ENCODE data around the gene TEX48.

Gene TEX48

DNA sequence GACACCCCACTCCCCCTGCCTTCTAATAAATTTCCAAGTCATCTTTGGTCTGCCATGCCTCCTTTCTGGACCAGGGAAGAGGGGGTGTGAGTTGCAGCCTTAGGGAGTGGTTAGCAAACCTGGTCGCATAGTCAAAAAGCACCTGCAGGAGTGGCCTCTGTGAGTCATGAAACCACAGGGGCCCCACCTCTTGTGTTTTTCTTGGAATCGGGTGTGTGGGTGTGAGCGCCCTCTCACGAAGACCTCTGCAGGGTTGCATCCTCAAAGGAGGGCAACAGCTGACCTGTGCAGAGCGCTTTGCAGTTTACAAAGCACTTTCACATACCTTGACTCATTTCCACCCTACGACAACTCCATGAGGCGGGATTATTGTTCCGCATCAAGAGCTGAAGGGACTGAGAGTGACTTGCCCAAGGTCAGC, 36.8 kb upstream of the TEX48 start:
- no peak for ATAC-seq
- TF ChIP-seq RARB (CRISPR knock-in tag; IDR thresholded peaks at IDR 0.05) (no peak), ISL1 (CRISPR knock-in tag; IDR thresholded peaks at IDR 0.05) (no peak), OSR1 (CRISPR knock-in tag; IDR thresholded peaks at IDR 0.05) (no peak), TOX (CRISPR knock-in tag; IDR thresholded peaks at IDR 0.05; ENCODE audit: borderline replicate concordance) (no peak)
- TF ChIP-seq, protein P1, sequence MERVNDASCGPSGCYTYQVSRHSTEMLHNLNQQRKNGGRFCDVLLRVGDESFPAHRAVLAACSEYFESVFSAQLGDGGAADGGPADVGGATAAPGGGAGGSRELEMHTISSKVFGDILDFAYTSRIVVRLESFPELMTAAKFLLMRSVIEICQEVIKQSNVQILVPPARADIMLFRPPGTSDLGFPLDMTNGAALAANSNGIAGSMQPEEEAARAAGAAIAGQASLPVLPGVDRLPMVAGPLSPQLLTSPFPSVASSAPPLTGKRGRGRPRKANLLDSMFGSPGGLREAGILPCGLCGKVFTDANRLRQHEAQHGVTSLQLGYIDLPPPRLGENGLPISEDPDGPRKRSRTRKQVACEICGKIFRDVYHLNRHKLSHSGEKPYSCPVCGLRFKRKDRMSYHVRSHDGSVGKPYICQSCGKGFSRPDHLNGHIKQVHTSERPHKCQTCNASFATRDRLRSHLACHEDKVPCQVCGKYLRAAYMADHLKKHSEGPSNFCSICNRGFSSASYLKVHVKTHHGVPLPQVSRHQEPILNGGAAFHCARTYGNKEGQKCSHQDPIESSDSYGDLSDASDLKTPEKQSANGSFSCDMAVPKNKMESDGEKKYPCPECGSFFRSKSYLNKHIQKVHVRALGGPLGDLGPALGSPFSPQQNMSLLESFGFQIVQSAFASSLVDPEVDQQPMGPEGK (CRISPR knock-in tag; IDR thresholded peaks at IDR 0.05; ENCODE audit: borderline replicate concordance), result no peak

DNA sequence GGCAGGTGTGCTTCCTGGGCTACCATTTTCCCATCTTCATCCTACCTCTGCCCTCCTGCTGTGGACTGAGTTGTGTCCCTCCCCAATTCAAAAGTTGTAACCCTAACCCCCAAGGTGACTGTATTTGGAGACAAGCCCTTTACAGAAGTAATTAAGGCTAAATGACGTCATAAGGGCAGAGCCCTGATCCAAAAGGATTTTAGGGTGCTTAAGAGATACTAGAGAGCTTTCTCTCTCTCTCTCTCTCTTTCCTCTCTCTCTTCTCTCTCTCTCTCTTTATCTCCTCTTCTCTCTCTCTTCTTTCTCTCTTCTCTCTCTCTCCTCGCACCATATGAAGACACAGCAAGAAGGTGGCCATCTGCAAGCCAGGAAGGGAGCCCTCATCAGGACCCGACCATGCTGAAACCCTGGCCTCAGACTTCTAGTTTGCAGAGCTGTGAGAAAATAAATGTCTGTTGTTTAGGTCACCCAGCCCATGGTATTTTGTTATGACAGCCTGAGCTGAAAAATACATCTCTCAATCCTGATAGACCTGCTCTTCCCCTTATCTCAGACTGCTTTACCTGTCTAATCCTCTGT, 36.0 kb upstream of the TEX48 start:
- TF ChIP-seq ZC3H10 (CRISPR knock-in tag; IDR thresholded peaks at IDR 0.05) (no peak), CSDC2 (CRISPR knock-in tag; IDR thresholded peaks at IDR 0.05) (no peak), ESRRG (CRISPR knock-in tag; IDR thresholded peaks at IDR 0.05) (no peak), GLIS3 (CRISPR knock-in tag; IDR thresholded peaks at IDR 0.05) (no peak), RARB (CRISPR knock-in tag; IDR thresholded peaks at IDR 0.05) (no peak), TOX (CRISPR knock-in tag; IDR thresholded peaks at IDR 0.05; ENCODE audit: borderline replicate concordance) (no peak), SNAI2 (CRISPR knock-in tag; IDR thresholded peaks at IDR 0.05) (no peak), ZFP30 (CRISPR knock-in tag; IDR thresholded peaks at IDR 0.05) (no peak), ZFP3 (CRISPR knock-in tag; IDR thresholded peaks at IDR 0.05) (no peak)
- TF ChIP-seq, protein P2, sequence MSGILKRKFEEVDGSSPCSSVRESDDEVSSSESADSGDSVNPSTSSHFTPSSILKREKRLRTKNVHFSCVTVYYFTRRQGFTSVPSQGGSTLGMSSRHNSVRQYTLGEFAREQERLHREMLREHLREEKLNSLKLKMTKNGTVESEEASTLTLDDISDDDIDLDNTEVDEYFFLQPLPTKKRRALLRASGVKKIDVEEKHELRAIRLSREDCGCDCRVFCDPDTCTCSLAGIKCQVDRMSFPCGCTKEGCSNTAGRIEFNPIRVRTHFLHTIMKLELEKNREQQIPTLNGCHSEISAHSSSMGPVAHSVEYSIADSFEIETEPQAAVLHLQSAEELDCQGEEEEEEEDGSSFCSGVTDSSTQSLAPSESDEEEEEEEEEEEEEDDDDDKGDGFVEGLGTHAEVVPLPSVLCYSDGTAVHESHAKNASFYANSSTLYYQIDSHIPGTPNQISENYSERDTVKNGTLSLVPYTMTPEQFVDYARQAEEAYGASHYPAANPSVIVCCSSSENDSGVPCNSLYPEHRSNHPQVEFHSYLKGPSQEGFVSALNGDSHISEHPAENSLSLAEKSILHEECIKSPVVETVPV (CRISPR knock-in tag; IDR thresholded peaks at IDR 0.05), result no peak
- TF ChIP-seq, protein P3, sequence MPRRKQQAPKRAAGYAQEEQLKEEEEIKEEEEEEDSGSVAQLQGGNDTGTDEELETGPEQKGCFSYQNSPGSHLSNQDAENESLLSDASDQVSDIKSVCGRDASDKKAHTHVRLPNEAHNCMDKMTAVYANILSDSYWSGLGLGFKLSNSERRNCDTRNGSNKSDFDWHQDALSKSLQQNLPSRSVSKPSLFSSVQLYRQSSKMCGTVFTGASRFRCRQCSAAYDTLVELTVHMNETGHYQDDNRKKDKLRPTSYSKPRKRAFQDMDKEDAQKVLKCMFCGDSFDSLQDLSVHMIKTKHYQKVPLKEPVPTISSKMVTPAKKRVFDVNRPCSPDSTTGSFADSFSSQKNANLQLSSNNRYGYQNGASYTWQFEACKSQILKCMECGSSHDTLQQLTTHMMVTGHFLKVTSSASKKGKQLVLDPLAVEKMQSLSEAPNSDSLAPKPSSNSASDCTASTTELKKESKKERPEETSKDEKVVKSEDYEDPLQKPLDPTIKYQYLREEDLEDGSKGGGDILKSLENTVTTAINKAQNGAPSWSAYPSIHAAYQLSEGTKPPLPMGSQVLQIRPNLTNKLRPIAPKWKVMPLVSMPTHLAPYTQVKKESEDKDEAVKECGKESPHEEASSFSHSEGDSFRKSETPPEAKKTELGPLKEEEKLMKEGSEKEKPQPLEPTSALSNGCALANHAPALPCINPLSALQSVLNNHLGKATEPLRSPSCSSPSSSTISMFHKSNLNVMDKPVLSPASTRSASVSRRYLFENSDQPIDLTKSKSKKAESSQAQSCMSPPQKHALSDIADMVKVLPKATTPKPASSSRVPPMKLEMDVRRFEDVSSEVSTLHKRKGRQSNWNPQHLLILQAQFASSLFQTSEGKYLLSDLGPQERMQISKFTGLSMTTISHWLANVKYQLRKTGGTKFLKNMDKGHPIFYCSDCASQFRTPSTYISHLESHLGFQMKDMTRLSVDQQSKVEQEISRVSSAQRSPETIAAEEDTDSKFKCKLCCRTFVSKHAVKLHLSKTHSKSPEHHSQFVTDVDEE (CRISPR knock-in tag; IDR thresholded peaks at IDR 0.05), result no peak
- TF ChIP-seq, protein P1 (CRISPR knock-in tag; IDR thresholded peaks at IDR 0.05; ENCODE audit: borderline replicate concordance), result no peak
- ATAC-seq, result no peak

DNA sequence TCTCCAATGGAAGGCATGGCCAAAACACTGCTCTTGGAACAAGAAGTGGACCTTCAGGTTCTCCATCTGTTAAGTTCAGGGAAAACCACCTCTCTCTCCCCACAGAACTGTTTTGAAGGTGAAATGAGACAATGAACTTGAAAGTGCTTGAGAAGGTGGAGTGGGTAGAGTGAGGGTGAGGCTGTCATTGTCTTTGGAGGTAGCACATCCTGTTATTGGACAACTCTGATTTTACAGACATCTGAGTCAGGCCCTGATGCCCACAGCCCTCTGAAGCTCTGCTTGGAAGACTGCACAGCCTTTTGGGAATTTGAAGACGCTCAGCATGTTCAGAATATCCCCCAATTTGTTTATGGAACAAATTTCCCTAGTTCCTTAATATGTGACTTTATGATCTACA, 27.6 kb upstream of the TEX48 start:
- TF ChIP-seq ISL1 (CRISPR knock-in tag; IDR thresholded peaks at IDR 0.05), result no peak
- no peak for TF ChIP-seq ZFP3 (CRISPR knock-in tag; IDR thresholded peaks at IDR 0.05)
- TF ChIP-seq TOX (CRISPR knock-in tag; IDR thresholded peaks at IDR 0.05; ENCODE audit: borderline replicate concordance), result no peak
- TF ChIP-seq ZFP30 (CRISPR knock-in tag; IDR thresholded peaks at IDR 0.05), result no peak
- TF ChIP-seq TCF4 (CRISPR knock-in tag; IDR thresholded peaks at IDR 0.05; ENCODE audit: borderline replicate concordance), result no peak
- TF ChIP-seq ZNF8 (CRISPR knock-in tag; IDR thresholded peaks at IDR 0.05), result no peak
- TF ChIP-seq, protein P2 (CRISPR knock-in tag; IDR thresholded peaks at IDR 0.05), result no peak
- no peak for ATAC-seq

DNA sequence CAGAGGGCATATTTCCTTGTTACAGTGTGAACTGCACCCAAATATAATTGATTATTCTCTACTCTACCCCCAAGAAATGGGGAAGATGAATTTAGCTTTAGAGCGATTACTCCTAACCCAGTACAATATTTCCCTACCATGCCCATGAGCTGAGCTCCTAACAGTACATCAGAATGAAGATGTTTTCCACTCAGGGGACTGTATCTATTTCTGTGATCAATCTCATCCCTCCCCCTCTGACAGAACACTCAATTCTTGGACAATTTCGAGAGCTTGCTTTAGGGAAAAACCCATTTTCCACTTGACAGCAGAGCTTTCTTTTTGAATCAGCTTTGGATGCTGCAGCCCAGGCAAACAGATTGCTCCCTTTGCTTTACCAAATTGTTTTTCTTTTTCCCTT, 24.7 kb upstream of the TEX48 start:
- TF ChIP-seq ZFP3 (CRISPR knock-in tag; IDR thresholded peaks at IDR 0.05) (no peak), TCF4 (CRISPR knock-in tag; IDR thresholded peaks at IDR 0.05; ENCODE audit: borderline replicate concordance) (no peak), ZNF8 (CRISPR knock-in tag; IDR thresholded peaks at IDR 0.05) (no peak), BACH2 (CRISPR knock-in tag; IDR thresholded peaks at IDR 0.05; ENCODE audit: borderline replicate concordance) (no peak), GLIS3 (CRISPR knock-in tag; IDR thresholded peaks at IDR 0.05) (no peak)
- TF ChIP-seq, protein P3 (CRISPR knock-in tag; IDR thresholded peaks at IDR 0.05), result no peak
- TF ChIP-seq, protein P4, sequence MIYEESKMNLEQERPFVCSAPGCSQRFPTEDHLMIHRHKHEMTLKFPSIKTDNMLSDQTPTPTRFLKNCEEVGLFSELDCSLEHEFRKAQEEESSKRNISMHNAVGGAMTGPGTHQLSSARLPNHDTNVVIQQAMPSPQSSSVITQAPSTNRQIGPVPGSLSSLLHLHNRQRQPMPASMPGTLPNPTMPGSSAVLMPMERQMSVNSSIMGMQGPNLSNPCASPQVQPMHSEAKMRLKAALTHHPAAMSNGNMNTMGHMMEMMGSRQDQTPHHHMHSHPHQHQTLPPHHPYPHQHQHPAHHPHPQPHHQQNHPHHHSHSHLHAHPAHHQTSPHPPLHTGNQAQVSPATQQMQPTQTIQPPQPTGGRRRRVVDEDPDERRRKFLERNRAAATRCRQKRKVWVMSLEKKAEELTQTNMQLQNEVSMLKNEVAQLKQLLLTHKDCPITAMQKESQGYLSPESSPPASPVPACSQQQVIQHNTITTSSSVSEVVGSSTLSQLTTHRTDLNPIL (CRISPR knock-in tag; IDR thresholded peaks at IDR 0.05; ENCODE audit: low read depth), result no peak
- ATAC-seq, result no peak

All from SK-N-SH treated with all-trans-retinoic acid at 6 μM for 48 hours (cell line).